LNCAP (cell line): ENCODE measurements around the gene RBM5.

ENCODE experiments used
- TF ChIP-seq, protein P1 (sequence below): fragments of 450-650 bp; IDR thresholded peaks from 2 replicates; pipeline ENCODE4 v1.5.1; 2017; ENCODE audit warnings: mild to moderate bottlenecking

RBM5 gene

DNA sequence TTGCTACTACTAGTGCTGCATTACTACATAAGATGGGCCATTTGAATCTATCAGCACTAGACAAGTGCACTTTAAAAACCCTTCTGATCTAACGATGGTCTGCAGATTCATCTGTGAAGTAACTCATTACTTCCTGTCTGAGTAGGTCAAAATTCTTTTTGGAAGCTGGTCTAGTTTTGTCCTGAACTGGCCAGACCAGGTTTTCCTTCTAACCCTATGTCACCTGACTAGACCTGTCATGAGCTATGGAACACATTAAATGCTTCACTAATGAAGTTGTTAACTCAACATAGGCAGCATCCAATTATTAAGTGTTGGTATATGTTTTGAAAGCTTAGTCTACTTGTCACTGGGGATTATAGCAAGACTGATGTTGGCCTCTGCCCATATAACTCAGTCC lies 10.1 kb upstream of the RBM5 start:
- TF ChIP-seq, protein P1, sequence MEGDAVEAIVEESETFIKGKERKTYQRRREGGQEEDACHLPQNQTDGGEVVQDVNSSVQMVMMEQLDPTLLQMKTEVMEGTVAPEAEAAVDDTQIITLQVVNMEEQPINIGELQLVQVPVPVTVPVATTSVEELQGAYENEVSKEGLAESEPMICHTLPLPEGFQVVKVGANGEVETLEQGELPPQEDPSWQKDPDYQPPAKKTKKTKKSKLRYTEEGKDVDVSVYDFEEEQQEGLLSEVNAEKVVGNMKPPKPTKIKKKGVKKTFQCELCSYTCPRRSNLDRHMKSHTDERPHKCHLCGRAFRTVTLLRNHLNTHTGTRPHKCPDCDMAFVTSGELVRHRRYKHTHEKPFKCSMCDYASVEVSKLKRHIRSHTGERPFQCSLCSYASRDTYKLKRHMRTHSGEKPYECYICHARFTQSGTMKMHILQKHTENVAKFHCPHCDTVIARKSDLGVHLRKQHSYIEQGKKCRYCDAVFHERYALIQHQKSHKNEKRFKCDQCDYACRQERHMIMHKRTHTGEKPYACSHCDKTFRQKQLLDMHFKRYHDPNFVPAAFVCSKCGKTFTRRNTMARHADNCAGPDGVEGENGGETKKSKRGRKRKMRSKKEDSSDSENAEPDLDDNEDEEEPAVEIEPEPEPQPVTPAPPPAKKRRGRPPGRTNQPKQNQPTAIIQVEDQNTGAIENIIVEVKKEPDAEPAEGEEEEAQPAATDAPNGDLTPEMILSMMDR: no peak

DNA sequence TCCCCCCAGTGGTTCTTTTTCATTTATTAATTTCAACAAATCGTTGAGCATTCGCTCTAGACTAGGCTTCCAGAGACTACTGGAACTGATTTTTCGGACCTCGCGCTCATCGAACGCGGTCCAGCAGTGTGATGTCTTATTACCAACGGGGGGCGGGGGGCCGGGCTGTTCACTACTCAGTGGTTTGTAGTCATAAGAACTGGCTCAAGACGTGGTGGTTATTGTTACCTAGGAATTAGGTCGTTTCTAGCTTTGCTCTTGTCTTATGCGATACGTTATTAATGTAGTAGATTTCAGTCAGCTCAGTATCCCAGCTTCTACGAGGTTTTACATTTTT lies 858 bp downstream of the RBM5 start:
- TF ChIP-seq, protein P1: no peak

DNA sequence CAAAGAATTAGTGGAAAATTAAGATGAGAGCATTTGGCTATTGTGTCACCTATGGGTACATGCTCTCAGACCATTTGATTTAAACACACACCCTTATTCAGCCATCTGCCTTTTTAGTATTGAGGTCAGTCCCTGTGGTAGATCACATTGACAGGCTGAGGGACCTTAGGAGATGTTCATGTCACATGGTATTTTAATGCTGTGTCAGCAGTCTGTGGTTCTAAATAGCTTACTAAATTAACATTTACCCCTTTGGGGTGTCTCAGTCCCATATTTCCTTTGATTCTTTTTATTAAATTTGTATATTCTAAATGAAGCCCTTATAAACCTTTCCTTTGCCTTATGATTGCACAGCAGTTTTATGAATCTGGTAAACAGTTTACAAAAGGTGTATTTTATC lies 2.3 kb downstream of the RBM5 start:
- TF ChIP-seq, protein P1: no peak

DNA sequence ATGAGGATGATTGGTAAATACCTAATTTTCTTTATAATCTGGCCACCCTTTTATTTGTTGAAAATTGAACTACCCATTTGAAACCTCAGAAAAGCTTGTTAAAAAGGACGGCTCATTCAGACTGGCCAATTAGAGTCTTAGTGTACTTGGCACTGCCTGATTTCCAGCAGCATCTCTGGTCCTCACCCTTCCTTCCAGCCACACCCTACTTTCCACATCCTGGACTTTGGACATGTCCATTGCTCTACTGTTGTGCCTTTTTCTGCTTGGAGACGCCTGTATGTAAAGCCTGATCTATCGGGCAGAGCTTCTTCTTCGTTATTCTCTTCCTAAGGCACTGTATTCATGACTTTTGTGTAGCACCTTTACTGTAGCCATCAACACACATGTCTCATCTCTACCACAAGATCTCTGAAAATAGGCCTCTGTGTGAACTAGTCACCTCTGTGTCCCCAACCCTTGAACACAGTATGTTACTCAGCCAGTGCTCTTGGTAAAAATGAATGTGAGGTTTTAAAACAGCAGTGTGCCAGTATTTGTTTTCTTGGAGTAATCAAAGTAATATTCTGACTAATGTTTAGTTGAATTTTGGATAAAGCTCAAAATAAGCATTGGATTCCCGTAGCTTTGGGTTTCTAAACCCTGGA lies 6.8 kb downstream of the RBM5 start:
- TF ChIP-seq, protein P1: no peak

DNA sequence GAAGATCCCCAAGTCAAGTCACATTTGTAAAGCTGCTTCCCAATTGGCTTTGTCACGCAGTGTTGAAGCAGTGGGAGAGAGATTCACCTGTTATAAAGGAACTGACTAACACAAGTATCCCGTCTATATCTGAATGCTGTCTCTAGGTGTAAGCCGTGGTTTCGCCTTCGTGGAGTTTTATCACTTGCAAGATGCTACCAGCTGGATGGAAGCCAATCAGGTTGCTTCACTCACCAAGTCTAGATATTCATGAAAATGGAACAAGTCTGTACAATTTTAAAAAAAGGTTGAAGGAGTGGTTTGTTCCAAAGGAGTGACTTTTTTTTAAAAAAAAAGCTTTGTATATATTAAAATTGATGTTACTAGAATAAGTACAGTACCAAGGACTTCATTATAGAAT lies 11.7 kb downstream of the RBM5 start:
- TF ChIP-seq, protein P1: no peak

DNA sequence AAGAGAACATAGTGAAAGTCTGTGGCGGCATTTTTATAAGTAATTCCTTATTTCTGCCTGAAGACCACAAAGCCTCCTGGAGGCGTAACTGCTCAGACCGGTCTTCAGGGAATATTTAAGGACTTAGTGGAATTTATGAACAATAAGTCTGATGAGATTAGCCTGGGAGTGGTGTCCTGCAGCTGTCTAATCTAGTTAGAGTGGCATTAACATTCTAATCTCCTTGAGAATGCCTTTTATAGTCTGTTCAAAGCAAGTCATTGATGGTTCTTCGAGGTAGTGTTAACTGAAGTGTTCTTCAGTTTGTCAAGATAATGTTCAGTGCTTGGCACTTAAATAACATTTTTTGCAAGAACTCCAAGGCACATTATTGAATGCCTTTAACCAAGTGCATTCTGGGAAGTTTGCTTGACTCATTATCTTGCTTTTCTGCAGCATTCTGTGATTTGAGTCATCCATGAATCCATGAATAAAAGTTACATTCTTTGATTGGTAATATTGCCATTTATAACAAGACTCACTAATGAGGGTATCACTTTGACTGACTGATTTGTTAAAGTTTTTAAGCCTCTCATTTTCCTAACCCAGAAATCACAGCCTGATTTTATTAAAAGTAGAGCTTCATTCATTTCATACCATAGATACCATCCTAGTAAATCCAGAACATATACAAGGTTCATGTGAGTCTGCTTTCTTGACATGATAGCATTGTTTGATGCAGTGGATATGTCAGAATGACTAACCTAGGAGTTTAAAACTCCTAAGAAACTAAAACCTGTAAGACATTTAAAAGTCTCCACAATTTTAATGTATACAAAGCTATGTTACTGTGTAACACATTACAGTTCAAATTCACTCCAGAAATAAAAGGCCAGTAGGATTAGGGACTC lies 12.5 kb downstream of the RBM5 start:
- TF ChIP-seq, protein P1: no peak

DNA sequence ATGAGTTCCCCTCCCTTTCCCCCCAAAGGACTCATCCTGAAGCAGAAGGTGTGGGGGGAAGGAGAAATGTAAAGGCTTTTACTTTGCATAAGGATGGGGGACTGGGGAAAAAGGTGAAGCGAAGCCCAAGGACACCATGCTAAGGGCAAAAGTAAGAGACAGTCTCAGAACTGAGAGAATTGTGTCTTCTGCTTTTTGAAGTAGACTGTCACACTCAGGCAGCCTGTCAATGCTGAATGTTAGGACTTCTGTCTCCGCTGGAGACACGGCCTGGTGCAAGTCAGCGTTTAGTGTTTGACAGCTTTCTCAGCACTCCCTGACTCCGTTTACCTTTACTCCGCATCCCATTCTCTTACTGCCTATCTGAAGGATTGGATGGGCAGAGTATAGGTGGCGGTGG lies 13.8 kb downstream of the RBM5 start:
- TF ChIP-seq, protein P1: no peak
